HG02970 (cell line): Measurements from ENCODE around the gene ZFYVE19.

Source experiments
- ATAC-seq: cut with Tn5 transposase; IDR thresholded peaks from one replicate; pipeline ENCODE4 v1.9.1; 2021; ENCODE audit warnings: mild to moderate bottlenecking, moderate library complexity, moderate number of reproducible peaks; ENCODE audit not compliant: unreplicated experiment, low FRiP score

The ZFYVE19 gene

DNA sequence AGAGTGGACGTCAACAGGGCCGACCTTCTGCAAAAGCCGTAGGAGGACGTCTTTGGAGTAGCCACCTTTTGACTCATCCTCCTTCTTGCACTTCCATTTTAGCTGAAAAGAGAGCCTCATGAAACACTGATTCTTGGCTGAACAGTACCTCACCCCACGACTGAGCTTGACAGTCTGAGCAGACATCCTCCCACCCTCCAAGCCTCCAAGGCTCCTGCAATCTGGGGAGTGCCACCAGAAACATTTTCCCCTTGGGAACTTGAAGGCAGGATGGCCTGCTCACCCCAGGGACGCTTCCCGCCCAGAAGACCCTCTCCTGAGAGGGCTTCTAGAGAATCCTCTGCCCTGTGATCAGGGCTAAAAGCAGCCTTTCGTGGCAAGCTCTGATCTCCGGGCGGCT lies 31.9 kb upstream of the ZFYVE19 start:
- no peak for ATAC-seq

GRCh38 chr15:40775740-40776536 lies 31.0 kb upstream of the ZFYVE19 start:
- no peak for ATAC-seq

GRCh38 chr15:40776537-40777141 lies 30.2 kb upstream of the ZFYVE19 start:
- ATAC-seq, result no peak

- no peak for ATAC-seq
Observed at GRCh38 chr15:40782609-40783227, 24.2 kb upstream of the ZFYVE19 start.

DNA sequence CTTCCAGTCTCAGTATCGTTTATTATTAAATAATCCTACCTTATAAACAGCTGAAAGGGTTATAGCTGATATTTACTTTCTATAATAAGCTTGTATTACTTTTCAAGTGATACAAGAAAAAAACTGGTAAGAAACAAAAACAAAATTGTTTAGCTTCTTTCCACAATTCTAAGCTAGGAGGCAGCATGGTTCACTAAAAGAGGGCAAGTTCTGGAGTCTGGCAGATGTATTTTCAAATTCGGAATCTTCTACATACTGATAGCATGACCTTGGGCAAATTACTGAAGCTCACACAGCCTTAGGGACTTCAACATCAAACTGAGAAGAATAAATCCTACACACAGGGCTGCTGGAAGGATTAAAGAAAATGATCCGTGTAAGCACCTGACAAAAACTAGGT lies 21.7 kb upstream of the ZFYVE19 start:
- ATAC-seq, result no peak

DNA sequence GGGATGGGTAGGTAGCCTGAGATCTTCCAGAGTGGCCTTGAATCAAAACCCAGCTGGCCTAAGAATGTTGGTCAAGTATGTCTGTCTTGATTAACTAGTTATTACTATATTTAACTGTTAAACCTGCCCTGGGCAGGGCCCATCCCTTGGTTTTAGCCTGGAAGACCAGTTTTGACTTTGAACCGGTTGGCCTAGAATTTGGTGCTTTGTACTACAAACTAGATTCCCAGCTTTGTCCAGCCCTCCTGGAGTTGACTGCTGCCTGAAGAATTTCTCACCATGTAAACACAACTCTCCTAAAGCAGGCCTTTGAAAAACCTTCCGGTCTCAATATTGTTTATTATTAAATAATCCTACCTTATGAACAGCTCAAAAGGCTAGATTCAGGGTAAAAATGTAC lies 21.1 kb upstream of the ZFYVE19 start:
- no peak for ATAC-seq

GRCh38 chr15:40787344-40787841 lies 19.5 kb upstream of the ZFYVE19 start:
- no peak for ATAC-seq

GRCh38 chr15:40787991-40788390 lies 18.9 kb upstream of the ZFYVE19 start:
- no peak for ATAC-seq

- ATAC-seq, result no peak
Observed at GRCh38 chr15:40789119-40789518, 17.8 kb upstream of the ZFYVE19 start.

DNA sequence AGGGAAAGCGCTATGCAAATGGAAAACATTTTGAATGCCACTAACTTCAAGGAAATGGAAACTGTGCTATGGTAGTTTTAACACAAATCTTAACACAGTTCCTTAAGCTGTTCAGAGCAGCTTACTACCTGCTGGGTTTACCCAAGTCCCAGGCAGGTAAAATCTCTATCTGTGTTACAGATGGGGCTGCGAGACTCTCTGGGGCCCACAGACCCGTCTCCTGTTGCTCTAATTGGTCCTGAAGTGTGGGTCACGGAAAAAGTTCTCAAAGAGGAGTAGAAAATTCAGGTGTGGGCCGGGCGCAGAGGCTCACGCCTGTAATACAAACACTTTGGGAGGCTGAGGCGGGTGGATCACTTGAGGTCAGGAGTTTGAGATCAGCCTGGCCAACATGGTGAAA lies 16.9 kb upstream of the ZFYVE19 start:
- ATAC-seq, result no peak

- no peak for ATAC-seq
Observed at GRCh38 chr15:40790718-40791117, 16.2 kb upstream of the ZFYVE19 start.

DNA sequence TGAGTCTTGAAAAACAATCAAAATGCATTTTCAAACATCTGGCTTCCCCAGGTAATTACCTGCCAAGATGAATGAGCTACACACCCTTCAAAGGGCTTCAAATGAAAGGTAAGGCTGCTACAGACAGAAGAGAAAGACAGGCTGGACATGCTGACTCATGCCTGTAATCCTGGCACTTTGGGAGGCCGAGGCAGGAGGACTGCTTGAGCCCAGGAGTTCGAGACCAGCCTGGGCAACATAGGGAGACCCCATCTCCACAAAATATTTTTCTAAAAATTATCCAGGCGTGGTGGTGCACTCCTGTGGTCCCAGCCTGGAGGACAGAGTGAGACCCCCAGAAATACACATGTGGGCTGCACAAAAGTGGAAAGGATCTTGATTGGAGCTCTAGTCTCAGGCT lies 14.5 kb upstream of the ZFYVE19 start:
- no peak for ATAC-seq

DNA sequence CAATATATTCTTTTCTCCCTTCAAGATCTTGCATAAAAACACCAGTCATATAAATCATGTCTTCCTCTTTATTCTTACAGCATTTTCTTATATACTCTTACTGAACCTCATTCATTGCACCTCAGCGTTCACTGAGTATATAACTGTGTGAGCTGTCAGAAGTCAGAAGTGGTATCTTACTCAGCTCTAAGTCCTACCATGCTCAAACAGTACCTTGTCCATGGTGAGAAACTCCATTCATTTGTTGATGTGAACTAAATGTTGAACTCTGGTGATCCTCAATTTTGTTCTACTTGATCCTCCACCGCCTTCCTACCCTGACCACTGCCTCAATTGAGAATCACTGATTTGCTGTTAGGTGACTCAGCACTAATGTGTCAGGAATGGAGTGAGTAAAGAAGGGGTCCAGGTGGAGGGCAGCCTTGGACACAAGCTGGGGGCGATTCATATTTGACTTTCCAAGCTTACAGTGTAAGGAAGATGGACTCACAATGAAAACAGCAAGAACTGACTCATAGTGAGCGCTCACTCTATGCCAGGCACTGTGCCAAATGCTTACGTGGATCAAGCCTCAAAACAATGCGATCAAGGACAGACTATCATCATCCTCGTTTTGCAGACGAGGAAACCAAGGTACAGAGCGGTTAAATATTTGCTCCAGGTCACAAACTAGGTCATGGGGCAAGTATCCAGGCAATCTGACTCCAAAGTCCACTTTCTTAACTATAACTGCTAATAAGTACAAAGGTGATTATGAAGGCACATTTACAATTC lies 13.5 kb upstream of the ZFYVE19 start:
- no peak for ATAC-seq

- ATAC-seq, result no peak
Observed at GRCh38 chr15:40796041-40796440, 10.8 kb upstream of the ZFYVE19 start.

DNA sequence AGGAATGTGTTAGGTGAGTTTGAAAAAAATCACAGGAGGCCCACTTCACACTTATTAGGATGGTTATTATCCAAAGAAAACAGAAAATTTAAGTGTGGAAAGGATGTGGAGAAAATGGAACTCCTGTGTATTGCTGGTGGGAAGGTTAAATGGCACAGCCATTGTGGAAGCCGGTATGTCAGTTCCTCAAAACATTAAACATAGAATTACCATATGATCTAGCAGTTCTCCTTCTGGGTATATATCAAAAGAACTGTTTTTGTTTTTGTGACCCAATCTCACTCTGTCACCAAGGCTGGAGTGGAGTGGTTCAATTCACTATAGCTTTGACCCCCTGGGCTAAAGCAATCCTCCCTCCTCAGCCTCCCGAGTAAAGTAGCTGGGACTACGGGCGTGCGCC lies 10.4 kb upstream of the ZFYVE19 start:
- ATAC-seq, result no peak

DNA sequence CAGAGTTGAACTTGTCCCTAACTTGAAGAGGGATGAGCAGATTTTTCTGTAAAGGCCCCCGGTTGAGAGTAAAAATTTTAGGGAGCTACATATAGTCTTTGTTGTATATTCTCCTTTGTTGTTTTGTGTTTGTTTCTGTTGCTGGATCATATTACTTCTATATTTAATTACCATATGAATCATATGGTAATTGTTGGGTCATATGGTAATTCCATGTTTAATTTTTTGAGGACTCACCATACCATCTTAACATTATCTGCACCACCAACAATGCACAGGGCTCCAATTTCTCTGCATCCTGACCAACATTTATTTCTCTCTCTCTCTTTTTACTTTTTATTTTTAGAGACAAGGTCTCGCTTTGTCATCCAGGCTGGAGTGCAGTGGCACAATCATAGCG lies 7.4 kb upstream of the ZFYVE19 start:
- no peak for ATAC-seq

GRCh38 chr15:40803076-40803475 lies 3.8 kb upstream of the ZFYVE19 start:
- no peak for ATAC-seq

DNA sequence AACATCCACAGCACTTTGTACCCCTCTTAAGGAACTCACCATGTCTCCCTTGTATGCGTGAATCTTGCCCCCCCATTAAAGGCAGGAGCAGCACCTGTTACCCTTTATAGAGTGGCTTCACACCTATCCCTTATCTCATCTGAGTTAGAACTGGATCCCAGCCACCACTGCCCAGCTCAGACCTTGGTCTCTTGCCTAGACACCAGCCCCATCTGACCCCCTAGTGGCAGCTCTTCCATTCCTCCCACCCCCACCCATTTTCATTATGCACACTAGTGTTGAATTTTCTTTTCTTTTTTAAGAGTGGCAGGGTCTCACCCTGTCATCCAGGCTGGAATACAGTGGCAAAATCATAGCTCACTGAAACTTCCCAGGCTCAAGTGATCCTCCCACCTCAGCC lies 3.2 kb upstream of the ZFYVE19 start:
- ATAC-seq, result no peak

GRCh38 chr15:40806672-40807027 lies 239 bp upstream of the ZFYVE19 start:
- ATAC-seq, result no peak

DNA sequence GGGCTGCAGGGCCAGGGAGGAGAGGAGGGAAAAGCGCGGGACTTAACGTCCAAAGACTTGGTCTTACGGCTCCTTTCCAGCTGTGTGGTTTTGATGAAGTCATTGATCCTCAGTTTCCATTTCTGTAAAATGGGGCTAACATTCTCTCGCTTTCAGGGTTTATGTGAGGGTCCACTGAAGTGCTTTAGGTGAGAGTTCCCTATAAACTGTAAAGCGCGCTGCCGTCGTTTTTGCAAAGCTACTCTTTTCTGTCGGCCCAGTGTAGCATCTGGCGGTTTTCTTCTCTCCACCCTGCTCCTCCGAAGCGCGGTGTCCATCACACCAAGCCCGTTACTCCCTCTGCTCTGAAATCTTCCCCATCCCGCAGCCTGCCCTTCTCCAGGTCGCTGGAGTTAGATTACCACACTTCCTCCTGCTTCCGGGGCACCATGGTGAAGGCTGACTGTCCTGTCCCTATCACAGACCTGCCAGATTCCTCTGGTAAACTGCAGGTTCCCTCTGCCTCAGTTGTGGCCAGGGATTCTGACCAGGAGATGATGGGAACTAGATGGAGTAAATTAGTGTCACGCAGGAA lies 1.1 kb downstream of the ZFYVE19 start:
- ATAC-seq, result no peak
